Umbilical cord (tissue), 2 donors: ENCODE measurements around the gene MARCHF11. TPM values are rescaled to one million over a fixed set of nuclear protein-coding genes. Genes with fewer than 3 reads are reported as not detected.

Source experiments
- DNase-seq: peaks from one replicate; pipeline ENCODE4 v3.0.0-alpha.2; 2015; ENCODE audit warnings: low spot score
- total RNA-seq: library from RNA; depleted of rRNA; stranded (reverse); fragments of >200 nt; gene quantifications from one replicate; pipeline ENCODE4 v1.2.3, GENCODE V29; 2014; ENCODE audit warnings: low replicate concordance; ENCODE audit not compliant: insufficient read depth

The MARCHF11 gene
- total RNA-seq, 1 donor from 2014 or later: 8.2 TPM

- DNase-seq: no peak
Measured at GRCh38 chr5:16057277-16057676, 122.3 kb downstream of the MARCHF11 start.

DNA sequence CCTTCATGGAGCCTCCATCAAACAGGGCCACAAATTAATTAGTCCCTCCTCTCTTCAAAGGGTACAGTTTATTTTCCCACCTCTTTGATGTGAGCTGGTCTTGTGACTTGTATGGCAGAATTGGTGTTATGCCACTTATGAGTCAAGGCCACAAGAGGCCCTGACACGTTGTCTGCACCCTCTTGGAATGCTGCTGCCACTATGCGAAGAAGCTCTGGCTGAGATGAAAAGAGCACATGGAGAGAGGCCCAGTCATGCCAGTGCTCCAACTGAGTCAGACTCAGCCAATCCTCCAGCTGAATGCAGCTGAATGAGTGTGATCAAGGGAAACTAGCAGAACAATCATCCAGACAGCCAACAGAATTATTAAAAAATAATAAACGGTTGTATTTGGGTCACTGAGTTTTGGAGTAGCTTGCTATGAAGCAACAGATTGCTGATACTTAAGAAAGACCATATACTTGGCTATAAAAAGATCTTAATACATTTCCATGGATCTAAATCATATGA is 128.3 kb downstream of the MARCHF11 start:
- DNase-seq: no peak

GRCh38 chr5:16050414-16050813 is 129.2 kb downstream of the MARCHF11 start:
- DNase-seq: no peak

- no peak for DNase-seq
Measured at GRCh38 chr5:16049761-16050160, 129.8 kb downstream of the MARCHF11 start.

DNA sequence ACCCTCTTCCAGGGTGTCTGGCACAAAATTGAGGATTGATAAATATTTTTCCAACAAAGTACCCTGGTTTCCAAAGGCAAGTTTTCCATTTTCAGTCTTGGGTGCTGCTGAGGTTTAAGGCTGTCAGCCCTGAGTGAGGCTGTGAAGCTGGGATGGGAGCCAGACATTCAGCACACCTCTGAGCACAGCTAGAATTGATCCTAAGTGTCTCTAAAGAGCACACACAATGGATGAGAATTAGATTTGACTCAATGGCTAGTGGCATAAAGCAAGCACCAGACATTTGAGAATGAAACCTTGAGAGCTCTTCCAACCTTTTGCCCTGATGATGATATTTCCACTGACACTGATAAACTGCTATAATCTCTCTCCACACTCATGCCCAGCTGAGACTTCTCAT is 131.5 kb downstream of the MARCHF11 start:
- no peak for DNase-seq

DNA sequence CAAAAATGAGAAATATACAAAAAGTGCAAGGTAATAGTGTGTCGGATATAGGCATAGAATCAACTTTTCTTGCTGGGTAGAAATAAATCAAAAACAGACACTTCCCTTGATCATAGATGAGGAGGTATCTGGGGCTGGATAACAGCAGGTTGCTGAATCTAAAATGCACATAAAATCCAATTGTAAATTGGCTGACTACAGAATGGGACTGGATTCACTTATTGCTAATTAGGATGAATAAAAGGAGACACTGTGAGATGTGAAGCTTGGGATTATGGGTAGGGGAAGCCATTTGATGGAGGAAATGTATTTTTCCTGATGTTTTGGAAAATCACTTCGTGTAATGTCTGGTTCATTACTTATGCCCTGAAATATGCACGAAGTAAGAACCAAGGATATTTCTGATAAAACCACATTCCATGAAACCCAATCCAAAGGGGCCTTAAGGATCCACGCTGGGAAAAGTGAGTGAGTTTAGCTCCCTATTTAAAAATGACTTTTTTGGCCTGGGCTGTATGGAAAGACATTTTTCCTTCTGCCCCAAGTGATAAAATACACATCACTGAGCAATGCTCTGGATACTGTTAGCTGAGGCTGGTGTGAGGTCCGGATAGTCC is 136.1 kb downstream of the MARCHF11 start:
- DNase-seq: peak; percentile 57

DNA sequence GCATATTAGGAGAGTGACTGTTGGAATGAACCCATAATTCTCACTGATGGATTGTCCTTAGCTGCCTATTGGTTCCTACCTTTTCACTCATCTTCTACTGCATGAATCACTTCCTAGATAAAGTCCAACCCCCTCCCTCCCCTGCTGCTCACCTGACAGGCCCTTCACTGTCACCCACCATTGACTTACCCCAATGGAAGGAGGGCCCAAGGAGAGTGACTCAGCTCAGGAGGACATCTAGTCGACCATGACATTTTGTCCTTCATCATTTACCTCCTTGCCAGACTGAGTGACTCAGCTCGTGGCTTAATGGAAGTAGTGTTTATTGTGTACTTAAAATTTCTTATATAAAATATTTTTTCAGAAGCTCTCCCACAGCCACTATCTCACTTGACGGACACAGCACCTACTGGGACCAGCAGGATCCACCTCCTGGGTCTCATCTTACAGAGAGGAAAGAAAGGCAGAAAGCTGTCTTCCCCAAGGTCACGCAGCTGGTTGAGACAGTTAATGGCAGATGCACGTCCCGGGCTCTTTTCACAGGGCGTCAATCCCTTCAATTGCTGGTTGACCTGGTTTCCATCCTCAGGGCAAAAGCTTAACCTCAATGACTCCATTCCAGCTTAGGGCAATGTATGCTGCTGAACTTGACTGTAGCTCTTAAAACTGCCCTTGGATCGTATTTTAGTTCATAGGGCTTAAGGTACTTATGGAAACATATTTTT is 142.3 kb downstream of the MARCHF11 start:
- DNase-seq: no peak

- peak; percentile 86 for DNase-seq
Measured at GRCh38 chr5:16034319-16035001, 145.1 kb downstream of the MARCHF11 start.

GRCh38 chr5:16033187-16033925 is 146.2 kb downstream of the MARCHF11 start:
- peak; percentile 52 for DNase-seq

- DNase-seq: no peak
Measured at GRCh38 chr5:16028708-16029107, 150.9 kb downstream of the MARCHF11 start.

GRCh38 chr5:16025681-16026080 is 153.9 kb downstream of the MARCHF11 start:
- peak; percentile 65 for DNase-seq

DNA sequence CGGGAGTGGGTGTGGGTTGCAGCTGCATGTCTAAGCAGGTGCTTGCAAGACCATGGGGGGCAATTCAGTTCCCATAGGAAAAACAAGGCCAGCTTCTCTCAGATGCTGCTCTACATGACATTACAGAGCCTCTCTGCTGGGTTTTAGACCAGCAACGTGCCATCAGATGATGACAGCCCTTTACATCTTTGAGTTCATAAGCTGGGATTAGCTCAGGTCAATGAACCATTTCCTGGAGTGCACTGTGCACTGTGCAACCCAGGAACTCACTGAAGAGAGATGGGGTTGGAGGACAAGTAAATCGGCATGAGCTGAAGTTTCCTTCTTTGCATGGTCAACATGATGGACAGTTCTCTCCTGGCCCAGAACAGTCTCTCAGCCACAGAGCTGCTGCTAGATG is 160.6 kb downstream of the MARCHF11 start:
- no peak for DNase-seq

DNA sequence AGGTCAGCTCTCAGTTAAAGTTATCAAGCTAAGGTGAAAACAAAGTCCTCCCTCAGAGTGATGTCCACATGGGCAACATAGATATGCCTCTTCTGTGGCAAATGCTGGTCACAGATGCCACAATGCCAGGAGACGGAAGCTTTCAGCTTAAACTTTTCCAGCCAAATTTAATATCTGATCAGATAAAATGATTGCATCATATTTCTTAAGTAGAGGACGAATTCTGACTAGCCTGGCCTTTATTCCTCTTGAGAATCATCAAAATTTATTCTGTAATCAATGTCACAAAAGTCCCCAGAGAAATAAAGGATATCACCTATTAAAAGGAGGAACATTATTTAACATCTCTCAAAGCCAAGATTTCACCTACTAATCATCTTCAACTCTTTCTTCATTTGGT is 161.9 kb downstream of the MARCHF11 start:
- DNase-seq: no peak
